GM03348 (cell line): ENCODE data around the gene TSPAN32.
A peak's percentile ranks its signal among the peaks of the same experiment; 100 is the strongest.

Source experiments
- DNase-seq: peaks from one replicate; pipeline ENCODE4 v3.0.0; 2012; ENCODE audit warnings: low spot score

Gene TSPAN32

DNA sequence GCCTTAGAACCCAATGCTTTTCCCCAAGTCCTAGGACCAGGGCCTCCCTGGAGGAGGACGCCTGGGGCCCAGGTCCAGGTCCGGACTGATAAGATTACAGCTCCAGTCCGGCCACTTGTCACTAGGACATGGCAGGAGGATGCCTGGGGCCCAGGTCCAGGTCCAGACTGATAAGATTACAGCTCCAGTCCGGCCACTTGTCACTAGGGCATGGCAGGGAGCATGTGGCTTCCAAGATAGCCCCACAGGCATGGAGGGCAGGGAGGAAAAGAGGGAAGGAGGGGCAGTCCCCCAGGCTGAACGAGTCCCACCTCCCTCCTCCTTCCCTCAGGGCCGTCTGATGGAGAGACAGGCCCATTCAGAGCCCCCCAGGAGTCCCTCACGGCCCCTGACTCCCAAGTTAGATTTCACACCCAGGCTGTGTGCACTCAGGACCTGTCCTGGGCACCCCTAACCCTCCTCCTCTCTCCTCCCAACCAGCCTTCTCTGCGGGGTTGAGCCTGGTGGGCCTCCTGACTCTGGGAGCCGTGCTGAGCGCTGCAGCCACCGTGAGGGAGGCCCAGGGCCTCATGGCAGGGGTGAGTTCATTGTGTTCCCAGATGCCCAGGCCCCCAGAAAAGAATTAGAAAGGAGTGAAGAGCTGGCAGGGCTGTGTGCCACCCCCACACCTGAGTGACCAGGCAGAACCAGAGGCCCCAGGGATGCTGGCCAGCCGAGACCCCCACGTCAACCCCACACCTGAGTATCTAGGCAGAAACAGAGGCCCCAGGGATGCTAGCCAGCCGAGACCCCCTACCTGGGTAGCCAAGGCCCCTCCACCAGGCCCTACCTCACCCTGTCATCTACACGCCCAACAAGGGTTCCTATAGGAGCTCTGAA lies 2.1 kb downstream of the TSPAN32 start:
- DNase-seq: no peak

DNA sequence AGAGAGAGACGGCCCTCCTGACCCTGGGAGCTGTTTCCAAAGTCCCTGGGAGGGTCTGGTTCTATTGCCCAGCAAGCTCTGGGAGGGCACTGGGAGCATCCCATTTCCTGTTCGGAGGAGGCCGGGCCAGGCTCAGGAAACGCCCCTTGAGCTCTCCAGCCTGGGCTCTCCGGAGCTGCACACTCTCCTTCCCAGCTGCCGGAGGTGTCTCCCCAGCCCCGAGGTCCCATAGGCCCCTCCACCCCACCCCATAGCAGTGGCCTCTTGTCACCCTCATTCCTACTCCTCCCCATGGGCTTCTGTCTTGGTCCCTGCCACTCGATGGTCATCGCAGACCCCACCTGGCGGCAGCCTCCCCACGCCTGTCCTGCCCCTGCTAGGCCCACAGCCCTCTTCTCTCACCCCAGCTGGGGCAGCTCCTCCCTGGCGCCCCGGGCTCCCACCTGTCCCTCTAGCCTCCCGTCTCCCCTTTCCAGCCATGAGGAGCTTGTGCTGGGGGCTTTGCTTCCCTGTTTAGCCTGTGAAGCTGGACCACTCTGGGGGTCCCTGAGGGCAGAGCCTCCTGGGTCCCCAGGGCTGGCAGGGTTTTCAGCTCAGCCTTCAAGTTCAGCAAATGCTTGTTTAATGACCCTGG lies 2.8 kb downstream of the TSPAN32 start:
- DNase-seq: no peak

GRCh38 chr11:2305140-2305778 lies 3.4 kb downstream of the TSPAN32 start:
- DNase-seq: peak; percentile 90

GRCh38 chr11:2305788-2306451 lies 4.1 kb downstream of the TSPAN32 start:
- peak; percentile 57 for DNase-seq

DNA sequence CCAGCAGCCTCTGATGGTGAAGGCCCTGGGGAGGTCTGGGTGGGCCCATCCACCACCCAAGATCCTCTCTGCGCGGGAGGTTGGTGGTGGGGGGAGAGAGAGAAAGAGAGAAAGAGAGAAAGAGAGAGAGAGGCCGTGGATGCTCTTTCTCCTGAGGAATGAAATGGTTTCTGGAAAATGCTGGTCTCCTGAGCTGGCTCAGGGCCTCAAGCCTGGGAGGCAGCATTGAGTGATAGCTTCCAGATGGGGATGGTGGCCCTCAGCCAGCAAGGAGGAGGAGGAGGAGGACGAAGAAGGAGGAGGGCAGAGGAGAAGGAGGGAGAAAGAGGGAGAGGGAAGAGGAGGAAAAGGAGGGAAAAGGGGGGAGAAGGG lies 4.6 kb downstream of the TSPAN32 start:
- DNase-seq: peak; percentile 89

DNA sequence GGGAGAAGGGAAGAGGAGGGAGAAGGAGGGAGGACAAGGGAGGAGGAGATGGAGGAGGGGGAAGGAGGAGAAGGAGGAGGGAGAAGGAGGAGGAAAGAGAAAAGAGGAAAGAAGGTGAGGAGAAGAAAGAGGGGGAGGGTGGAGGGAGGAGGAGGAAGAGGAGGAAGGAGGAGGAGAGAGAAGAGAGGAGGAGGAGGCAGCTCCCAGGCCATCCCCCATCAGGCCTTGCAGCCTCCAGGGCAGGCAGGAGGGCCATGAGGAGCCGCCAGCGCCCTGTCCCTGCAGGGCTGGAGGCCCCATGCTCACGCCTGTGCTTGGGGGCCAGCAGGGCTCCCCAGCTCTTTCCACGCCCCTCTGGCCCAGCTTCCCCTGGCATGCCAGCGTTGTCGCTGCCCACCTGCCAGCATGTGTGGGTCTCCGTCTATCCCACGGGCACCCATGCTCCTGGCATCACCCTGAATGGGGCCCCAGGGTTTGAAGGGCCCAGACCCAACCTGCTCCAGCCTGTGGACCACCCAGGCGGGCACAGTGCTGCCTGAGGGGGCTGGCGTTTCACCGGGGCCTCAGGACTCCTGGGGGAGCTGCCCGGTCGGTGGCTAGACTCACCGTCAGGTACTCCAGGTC lies 5.2 kb downstream of the TSPAN32 start:
- peak; percentile 51 for DNase-seq

- DNase-seq: no peak
Measured at GRCh38 chr11:2307501-2308331, 5.9 kb downstream of the TSPAN32 start.

DNA sequence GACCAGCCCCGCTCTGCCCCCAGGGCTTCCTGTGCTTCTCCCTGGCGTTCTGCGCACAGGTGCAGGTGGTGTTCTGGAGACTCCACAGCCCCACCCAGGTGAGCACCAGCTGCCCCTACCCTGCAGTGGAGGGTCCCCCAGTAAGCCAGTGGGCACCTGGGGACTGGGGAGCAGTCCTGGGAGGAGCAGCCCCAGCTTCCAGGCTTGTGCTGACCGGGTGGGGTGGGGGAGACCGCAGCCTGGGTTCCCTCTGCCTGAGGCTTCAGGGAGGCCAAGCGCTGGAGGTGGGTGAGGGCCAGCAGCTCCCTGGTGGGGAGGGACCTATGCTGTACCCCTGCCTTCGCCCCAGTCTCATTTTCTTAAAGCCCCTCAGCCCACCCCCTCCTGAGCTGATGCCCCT lies 6.9 kb downstream of the TSPAN32 start:
- no peak for DNase-seq

DNA sequence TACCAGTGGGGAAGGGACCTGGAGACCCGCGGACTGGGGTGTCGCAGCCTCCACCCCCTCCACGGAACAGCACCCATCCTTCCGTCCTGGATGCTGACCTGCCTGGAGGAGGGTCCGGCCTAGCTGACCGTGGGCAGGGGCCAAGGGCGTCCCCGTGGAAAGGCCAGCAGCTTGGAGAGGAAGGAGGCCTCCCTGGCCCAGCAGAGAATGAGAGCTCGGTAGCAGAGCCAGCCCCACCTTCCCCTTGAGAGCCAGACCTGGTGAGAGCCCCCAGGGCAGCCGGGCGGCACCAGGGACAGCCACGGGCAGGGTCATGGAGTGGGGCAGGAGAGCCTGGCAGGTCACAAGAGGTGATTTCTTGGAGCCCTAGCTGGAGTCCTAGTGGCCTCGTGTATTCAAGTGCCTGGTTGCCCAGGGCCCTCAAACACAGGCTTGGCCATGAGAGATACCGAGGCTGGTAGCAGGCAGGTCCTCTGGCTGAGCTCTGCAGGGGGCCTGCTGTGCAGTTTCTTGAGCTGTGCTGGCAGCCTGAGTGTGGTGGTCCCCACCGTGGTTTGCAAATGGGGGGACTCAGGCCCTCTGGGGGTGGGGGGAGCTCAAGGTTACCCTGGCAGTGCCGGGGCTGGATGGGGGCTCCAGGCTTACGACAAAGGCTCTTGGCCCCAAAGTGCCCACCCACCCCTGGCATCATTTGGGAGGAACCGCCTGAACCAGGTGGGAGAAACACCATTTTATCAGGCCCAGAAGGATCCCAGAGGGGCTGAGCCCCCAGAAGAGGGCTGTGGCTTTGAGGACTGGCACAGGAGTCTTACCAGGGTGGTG lies 7.6 kb downstream of the TSPAN32 start:
- DNase-seq: no peak

DNA sequence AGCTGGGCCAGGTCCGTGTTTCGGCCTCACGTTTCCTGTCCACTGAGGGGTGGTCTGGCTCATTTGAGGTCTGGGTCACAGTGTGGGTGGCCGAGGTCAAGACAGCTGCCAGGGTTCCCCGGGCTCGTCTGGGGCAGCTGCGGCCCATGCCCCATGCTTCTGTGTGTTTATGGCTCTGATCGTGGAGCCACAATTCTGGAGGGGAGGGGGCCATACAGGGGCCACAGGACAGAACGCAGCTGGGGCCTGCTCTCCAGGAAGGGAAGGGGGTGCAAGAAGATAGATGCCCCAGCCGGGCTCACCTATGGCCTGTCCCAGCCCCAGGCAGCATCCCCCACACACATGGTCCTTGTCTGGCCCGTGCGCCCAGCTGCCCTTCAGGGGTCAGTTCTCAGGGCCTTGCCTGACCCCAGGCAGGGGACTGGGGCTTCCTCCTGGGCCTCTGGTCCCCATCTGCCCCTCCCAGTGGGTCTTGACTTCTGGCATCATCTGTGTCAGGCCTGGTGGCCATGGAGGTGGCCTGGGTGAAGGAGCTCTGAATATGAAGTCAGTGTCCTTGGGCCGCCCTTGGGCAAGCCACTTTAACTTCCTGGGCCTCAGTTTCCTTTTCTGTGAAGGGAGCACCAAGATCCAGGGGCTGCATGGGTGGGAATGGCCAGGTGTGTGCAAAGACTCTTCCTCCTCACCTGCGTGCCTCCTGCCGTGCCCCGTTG lies 8.4 kb downstream of the TSPAN32 start:
- DNase-seq: no peak

- DNase-seq: no peak
Measured at GRCh38 chr11:2310786-2311352, 9.1 kb downstream of the TSPAN32 start.

GRCh38 chr11:2311353-2312133 lies 9.7 kb downstream of the TSPAN32 start:
- DNase-seq: no peak

GRCh38 chr11:2312232-2313042 lies 10.6 kb downstream of the TSPAN32 start:
- peak; percentile 73 for DNase-seq

DNA sequence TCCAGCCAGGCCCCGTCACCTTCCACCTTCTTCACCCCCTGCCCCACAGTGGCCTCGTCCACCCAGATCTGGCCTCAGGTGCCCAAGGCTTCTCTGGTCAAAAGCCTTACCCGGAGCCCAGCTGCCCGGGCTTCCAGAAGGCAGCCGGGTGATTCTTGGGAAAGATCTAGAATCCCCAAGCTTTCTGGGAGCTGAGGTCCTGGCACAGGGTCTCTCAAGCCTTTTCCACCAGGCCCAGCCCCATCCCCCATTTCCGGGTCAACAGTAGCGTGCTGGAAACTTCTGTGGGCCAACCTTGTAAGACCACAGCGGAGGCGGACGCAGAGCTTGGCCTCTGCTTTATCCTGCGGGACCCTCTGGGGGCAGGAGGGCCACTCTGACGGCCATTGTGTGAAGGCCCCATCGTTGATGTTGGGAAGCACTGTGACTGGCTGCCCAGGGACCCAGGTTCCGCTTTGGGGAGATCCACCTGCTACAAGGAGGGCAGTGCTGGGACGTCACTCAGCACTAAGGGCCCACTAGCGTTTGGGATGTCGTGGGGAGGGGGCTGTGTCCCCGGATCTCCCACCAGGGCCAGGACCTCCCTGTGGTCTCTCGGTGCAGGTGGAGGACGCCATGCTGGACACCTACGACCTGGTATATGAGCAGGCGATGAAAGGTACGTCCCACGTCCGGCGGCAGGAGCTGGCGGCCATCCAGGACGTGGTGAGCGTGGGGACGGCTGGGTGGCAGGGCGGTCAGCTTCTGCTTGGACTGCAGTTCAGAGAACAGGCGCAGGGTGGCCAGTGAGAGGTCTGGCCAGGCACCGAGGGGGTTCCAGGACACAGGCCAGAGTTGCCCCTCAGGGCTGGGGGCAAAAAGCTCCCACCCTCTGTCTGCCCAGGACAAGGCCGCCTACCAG lies 11.5 kb downstream of the TSPAN32 start:
- no peak for DNase-seq

DNA sequence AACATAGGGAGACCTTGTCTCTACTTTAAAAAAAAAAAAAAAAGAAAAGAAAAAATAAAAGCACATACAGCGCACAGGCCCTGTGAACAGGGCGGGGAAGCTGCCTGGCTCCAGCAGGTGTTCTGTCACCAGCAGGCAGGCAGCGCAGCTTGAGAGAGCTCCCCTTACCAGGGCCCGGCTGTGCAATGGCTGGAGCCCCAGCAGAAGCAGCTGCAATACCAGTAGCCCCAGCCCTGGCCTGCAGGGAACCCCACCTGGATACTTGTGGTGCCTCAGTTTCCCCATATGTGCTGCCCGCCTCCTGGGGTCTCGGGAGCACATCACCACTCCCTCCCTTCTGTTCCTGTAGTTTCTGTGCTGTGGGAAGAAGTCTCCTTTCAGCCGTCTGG lies 12.3 kb downstream of the TSPAN32 start:
- no peak for DNase-seq

GRCh38 chr11:2314525-2315394 lies 12.9 kb downstream of the TSPAN32 start:
- peak; percentile 81 for DNase-seq
